ELR (cell line): Measurements from ENCODE around the gene ADAMTSL4.
A peak's percentile ranks its signal among the peaks of the same experiment; 100 is the strongest.
"Not testable (repeated sequence)": the region's sequence is repeated elsewhere in the genome, so short reads cannot be mapped to it uniquely, and the experiment has no call there.

Experiments
- DNase-seq: peaks from one replicate; pipeline ENCODE4 v3.0.0-alpha.2; 2015; ENCODE audit warnings: low read depth

ADAMTSL4 gene

DNA sequence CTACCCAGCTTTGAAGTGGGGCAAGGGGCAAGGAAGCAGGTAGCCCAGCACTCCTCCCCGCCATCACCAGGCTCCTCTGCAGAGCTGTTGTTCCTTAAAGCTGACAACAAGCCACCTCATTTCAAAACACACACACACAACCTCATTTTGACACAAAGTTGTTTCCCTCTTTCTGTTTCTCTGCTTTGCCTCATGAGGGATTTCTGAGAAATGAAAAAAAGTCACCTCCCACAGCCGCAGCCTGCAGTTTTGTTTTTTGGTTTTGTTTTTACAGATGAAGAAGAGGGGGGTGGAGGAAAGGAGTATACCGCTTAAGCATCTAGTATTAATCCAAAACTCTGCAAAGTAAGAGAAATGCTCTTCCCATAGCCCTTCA lies 18.1 kb downstream of the ADAMTSL4 start:
- no peak for DNase-seq

DNA sequence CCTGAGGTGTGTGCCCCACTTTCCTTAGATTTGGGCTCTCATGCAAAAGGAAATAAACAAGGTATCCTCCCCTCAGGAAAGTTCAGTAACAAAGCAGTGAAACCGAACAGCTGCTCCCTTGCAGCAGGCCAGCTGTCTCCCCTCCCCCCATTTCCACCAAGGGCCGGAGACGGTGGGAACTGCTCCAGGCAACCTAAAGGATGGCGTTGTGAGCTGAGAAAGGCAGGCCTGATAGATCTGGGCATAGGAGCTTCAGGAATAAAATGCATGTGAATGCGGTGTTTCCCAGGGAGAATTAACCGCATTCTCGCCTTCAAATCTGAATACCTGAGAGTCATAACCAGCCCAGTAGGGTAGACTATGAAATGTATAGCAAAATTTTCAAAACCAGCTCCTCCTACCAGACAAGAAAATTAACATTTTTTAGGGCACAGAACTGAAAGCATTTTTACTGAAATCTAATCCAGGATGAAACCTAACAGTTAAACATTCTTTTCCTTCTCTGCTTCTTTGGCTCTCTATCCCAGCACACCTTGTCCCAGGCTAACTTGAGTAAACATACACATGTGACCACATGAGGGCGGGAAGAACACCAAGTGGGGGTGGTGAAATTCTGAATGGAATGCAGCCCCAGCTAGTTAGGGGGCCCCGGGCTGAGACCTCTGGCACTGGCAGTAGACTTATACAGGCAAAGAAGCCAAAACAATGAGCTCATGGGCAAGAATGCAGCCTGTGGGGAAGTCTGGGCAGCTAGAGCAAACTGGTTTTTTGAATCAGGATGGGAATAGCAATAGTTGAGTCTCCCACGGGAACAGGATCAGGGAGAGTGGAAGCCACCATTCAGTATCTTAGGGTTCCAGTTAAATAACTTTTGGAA lies 18.7 kb downstream of the ADAMTSL4 start:
- DNase-seq = peak; percentile 97

DNA sequence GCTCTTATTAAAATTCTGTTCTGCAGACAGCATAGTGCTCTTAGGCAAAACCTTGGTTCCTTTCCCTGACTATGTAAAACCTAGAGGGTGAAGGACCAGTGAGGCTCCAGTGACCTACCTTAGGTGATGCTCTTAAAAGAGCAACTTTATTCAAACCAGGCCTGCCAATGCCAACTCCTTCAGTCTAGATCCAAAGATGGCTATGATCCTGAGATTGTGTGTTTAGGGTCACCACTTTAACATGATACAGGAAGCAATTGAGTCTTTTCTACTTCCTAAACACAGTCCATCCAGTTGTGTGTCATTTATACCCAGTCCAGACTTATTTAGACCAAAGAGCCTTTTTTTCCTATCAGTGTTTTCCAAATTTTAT lies 19.4 kb downstream of the ADAMTSL4 start:
- no peak for DNase-seq

DNA sequence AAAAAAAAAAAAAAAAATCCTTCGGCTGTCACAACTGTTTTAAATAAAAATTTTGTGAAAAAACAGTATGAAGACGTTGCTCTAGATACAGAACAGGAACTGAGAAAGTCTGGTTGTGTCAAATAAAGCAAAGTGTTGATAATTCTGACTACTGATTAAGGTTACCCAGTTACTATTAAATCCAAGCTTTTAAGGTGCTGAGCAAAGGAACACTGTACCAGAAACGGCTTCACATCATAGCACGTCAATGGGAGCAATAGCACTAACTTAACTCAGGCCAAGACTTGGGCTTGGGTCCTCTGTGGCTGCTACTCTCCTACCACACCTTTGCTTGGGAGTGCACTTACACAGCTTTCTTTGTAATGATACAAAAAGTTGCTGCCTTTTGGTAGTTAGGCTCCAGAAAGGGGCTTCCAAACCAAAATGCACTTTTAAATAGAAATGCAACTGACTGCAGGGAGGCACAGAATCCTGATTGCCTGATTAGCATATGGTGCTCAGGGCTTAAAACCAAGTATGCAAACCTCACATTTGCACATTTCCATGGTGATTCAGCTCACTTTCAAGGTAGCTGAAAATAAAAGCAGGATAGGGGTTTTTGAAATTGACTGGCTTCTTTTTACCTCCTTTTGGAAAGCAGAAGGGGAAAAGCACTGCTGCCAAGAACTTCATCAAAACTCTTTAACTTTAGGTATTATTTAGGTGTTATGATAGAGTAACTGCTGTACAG lies 23.9 kb downstream of the ADAMTSL4 start:
- DNase-seq = peak; percentile 40

DNA sequence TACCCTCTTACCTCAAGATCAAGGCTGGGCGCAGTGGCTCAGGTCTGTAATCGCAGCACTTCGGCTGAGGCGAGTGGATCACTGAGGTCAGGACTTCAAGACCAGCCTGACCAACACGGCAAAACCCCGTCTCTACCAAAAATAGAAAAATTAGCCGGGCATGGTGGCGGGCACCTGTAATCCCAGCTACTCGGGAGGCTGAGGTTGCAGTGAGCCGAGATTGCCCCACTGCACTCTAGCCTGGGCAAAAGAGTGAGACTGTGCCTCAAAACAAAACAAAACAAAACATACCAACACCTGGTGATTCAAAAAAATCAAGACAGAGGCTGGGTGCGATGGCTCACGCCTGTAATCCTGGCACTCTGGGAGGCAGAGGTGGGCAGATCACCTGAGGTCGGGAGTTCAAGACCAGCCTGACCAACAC lies 24.5 kb downstream of the ADAMTSL4 start:
- DNase-seq = not testable (repeated sequence)

DNA sequence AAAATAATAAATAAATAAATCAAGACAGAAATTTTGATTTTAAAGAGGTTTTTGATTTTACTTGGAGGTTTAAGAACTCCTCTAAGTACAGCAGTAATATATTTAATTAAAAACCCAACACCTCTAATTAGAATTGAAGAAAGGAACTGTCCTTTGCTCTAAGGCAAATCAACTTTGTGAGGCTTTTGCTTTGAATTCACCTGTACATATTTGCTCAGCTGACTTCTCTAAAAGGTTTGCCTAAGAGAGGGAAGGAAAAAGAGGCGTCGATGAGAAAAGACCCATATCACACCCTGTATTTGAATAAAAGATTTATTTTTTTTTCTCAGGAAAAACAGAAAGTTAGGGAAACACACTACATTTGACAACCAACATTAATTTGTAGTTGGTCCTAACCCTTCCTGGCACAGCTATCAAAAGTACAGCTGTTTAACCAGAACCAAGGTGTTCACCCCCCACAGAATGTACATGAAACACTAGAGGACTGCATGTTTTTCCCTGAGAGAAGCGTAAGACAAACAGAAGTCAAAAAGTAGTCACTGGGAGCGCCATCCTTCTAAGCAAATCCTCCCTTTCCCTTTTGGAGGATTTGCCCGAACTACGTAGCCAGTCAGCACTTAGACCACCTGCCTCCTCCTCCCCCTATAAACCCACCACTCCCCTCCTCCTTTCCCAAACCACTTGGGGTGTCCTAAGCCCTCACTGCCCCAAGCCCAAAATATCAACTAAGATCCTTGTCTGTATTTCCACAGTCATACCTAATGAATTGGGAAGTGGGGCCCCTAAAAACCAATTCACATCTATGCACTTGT lies 25.3 kb downstream of the ADAMTSL4 start:
- peak; percentile 27 for DNase-seq

DNA sequence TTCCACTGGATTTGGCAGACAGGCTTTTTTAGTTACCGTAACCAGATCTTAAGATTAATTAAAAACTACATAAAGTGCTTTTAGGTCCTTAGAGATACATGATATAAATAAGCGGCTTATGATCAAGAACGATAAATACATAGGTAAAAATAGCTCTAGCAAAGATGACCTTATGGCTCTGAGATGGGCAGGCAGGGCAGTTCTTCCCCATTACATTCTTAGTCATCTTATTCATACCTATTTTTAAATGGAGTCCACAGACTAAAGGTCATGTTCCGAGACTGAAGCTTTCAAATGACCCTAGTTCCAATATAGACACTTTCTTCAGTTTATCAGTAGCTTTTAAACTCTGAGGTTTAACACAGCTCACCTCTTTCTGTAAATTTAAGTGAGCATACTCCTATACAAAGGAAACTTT lies 25.9 kb downstream of the ADAMTSL4 start:
- DNase-seq = peak; percentile 35

DNA sequence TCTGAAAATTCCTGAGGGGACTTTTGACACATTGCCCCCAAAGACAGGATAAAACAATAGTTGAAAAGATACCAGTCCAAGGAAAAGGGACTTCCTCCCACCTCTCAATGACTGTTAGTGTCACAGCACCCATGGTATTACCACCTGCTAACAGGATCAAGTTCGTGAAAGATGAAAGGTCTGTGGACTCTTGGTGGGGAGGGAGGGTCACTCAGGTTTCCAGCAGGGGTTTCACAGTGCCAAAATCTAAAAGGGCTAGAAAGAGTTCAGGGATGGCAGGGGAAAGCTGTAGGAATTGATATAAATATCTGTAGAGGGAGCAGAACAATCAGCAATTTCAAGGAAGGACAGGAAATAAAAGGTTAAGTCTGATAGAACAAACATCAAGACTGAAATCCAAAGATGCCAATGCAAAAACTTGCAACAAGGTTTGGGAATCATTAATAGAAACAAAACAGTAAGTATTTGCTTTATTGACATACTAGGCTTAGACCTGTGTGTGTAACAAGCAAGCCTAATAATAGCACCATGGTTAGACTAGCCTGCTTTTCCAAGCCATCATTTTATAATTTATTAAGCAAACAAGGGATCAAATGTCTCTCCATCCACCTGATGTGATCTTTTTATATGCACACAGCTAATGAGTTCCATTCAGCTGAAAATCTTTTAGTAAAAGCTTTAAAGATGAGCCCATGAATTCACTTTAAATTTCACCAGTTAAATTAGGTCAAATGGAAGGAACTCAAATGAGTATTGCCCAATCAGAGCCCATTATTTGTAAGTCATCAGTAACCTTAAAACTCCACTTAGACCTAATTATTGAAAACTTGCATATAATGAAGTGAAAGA lies 26.5 kb downstream of the ADAMTSL4 start:
- no peak for DNase-seq

DNA sequence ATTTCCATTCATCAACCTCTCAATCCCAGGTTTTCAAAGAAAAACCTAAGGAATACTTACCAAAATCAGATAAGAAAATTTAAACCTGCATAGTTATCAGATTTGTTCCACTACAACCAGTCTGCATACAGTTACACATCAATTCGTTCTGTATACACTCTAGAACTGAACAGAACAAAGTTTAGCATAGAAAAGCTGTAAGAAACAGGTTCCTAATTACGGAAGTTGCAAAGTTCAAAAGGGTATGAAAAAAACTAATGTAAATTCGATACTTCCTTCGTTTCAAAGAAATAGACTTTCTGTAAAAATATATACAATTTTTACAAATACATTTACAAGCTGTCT lies 27.1 kb downstream of the ADAMTSL4 start:
- no peak for DNase-seq

DNA sequence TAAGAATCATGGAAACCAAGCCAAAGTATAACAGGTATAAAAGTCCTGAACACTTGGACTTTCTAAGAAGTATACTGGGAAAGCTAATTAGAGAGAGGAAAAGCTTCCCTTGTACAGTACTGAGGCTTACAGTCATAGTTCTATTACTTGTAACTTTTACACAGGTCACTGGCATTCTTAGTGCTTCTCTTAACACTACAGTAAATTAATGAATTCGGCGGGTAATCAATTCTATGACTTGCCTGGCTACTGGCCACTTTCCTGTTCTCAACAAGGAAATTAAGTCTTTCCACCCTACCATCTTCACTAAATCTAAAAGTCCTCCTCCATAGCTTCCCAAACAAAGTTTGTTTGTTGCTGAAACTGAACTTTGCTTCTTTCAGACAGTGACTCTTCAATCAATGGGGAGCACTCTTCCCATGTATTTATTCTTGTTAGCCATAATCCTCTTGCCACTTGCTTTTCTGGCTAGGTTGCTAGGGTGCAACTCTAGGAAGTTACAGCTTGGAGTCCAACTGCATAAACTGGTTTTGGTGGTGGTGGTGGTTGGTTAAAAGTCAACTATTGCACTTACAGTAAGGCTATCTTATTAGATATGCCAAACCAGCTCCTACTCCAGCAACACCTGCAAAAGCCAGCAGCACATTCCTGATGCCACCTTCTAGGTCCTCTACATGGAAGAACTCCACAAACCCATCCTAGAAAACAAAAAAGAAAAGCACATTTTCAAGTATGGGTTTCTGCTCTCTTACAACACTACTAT lies 27.8 kb downstream of the ADAMTSL4 start:
- DNase-seq = peak; percentile 33

DNA sequence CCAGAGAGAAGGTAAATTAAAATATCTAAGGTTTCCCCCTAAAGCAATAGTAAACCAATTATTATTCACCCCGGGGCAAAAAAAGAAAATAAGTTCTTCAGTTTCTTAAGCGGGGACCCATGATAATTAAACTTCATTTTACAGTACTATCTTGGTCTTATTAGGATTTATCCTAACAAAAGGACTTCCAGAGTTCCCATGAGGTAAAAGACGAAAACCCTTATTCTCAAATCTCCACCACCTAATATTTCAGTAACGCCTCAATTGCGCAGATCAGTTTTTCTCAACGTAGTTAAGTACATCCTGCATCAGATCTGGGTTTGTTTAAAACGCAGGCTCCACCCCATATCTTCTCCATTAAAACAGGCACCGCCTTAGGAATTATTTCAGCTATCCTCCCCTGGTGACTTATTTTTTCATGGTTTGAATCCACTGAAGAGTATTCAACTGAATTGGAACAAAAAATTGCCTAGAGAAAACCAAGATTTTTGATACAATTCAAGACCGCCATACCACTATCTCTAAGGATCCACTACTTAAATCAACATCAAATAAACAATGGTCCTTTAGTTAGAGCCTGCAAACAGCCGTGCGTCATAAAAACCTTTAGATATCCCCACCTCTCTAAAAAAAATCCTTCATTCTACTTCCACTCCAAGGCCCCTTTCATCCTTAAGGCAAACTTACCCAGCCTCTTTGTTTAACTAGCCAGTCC lies 28.5 kb downstream of the ADAMTSL4 start:
- DNase-seq = peak; percentile 46

DNA sequence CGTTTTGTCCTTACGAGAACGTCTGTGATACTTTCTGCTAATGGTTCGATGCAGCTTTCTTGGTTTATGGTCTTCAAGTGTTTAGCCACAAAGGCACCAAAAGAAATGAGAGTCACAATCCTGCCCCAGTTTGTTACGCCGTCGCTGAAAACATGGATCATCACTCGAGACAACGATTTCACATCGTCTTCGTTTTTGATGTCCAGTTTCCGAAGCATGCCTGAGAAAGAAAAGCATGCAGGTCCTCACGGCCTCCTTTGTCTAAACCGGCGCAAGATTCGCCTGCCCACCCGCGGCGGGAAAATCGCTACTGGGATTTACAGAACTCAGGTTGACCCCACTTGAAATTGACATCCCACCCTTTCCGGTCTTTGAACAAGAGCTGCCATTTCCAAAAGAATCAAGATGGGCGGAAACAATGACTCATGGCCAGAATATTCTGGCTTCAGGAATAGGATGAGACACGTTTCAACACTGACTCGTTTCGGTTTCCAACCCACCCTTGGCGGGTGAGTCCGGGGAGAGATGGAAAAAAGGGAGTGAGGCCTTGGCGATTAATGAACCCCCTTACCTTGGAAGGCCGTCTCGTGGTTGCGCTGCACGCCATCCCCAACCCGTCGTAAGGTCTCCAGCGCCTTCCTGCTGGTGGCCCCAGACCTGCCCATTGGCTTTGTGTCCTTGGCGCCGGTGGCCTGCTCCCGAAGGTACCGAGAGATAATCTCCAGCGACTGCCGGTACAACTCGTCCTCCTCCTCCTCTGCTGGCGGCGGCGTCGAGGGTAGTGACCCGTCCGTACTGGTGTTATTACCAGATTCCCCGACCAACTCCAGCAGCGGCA lies 29.3 kb downstream of the ADAMTSL4 start:
- DNase-seq = peak; percentile 95

DNA sequence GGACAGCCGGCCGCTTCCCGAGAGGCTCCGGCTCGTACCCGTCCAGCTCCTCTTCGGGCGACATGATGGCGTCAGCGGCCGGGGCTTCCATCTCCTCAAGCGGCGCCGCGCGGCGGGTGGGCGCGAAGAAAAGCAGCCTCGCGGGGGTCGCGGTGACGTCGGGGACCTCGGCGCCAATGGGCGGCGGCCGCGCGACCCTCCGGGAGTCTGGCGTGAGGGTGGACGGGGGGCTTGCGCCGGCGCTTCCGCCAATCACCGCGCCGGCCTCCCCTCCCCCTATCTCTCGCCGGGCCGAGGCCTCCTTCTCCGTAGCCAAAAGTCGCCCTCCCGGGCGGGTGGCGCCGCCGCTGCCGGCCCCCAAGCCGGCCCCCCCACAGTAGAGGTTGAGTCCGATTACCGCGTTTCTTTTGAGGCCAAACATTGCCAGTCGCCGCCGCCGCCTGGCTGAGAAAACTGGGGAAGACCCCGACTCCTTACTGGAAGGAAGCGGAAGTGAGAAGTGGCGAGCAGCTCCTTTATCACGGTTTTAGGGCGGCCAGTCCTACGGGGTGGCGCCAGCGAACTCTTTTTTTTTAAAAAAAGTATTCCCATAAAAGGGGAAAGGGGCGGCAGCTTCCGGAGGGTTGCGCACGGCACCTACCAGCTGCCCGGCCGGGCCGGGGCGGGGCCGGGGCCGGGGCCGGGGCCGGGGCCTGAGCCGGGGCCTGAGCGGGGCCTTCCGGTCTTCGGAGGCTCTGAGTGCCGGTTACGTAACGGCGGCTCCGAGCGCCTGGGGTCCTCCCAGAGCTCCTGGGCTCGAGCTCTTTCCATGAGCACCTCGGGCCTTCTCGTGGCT lies 30.1 kb downstream of the ADAMTSL4 start, which contains the start of gene MCL1:
TSS of gene MCL1 (minus strand) at position 501 of the 835 bp plus-strand sequence. CDS start at position 421, 80 bp downstream.
- peak; percentile 98 for DNase-seq

DNA sequence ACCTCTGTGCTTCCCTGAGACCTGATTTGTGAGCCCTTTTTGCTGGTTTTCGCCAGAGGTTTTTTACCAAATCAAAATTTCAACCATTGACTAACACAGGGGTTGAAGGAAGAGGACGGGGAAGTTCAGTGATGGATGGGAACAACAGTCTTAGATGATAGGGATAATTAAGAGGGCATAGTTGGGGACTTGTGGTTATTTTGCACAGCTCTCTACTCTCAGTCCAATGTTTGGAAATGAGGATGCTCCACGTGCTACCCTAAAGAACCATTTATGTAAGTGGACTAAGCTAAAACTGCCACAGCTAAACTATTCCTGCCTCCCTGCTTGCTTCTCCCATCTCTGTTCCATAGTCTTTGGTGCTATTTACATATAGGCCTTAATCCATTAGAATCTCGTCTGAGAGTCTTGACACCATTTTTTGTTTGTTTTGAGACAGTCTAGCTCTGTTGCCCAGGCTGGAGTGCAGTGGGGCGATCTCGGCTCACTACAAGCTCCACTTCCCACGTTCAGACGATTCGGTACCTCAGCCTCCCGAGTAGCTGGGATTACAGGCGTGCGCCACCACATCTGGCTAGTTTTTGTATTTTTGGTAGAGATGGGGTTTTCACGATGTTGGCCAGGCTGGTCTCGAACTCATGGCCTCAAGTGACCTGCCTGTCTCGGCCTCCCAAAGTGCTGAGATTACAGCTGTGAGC lies 30.9 kb downstream of the ADAMTSL4 start:
- peak; percentile 20 for DNase-seq

DNA sequence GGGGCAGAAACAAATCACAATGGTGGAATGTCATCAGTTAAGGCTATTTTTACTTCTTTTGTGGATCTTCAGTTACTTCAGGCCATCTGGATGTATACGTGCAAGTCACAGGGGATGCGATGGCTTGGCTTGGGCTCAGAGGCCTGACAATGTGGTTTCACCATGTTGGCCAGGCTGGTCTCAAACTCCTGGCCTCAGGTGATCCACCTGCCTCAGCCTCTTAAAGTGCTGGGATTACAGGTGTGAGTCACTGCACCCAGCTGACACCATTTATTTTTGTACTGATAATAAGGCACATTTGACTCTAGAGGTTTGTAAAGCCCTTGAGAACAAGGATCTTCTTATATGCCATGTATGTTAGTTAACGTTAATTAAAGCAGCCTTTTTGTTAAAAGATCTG lies 31.8 kb downstream of the ADAMTSL4 start:
- DNase-seq = not testable (repeated sequence)

DNA sequence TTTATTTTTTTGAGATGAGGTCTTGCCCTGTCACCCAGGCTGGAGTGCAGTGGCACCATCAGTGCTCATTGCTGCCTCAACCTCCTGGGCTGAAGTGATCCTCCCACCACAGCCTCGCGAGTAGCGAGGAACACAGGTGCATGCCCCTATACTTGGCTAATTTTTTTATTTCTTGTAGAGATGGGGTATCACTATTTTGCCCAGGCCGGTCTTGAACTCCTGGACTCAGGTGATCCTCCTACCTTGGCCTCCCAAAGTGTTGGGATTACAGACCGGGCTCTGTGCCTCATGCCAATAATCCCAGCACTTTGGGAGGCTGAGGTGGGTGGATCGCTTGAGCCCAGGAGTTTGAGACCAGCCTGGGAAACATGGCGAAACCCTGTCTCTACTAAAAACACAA lies 32.2 kb downstream of the ADAMTSL4 start:
- not testable (repeated sequence) for DNase-seq

DNA sequence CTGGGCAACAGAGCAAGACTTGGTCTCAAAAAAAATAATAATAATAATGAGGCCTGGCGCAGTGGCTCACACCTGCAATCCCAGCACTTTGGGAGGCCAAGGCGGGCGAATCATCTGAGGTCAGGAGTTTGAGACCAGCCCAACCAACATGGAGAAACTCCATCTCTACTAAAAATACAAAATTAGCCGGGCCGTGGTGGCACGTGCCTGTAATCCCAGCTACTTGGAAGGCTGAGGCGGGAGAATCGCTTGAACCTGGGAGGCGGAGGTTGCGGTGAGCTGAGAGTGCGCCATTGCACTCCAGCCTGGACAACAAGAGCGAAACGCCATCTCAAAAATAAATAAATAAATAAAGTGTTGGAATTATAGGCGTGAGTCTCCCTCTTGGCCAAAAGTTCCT lies 32.8 kb downstream of the ADAMTSL4 start:
- DNase-seq = not testable (repeated sequence)

DNA sequence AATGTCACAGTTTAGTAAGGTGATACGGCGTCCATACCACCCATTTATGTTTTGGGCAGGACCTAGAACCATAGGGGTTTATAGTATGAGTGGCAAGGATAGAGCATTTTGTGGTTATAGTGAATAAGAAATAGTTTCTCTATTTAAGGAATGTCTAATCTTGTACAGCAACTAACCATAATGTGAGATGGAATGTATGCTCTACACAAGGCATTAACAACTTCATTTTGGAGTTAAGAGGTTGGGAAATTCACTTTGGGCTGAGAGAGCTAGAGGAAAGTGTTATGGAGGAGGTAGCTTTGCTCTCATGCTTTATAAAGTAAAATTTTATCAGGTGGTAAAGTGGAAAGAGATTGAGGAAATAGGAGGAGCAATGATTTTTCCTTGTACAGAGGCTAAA lies 33.2 kb downstream of the ADAMTSL4 start:
- no peak for DNase-seq
